GM21423 (cell line): ENCODE data around the gene TMLHE.
"Not testable (repeated sequence)": the region's sequence is repeated elsewhere in the genome, so short reads cannot be mapped to it uniquely, and the experiment has no call there.

Experiments used
- ATAC-seq: cut with Tn5 transposase; IDR thresholded peaks from one replicate; pipeline ENCODE4 v1.9.1; 2021; ENCODE audit warnings: mild to moderate bottlenecking, moderate library complexity; ENCODE audit not compliant: unreplicated experiment

The TMLHE gene, protein sequence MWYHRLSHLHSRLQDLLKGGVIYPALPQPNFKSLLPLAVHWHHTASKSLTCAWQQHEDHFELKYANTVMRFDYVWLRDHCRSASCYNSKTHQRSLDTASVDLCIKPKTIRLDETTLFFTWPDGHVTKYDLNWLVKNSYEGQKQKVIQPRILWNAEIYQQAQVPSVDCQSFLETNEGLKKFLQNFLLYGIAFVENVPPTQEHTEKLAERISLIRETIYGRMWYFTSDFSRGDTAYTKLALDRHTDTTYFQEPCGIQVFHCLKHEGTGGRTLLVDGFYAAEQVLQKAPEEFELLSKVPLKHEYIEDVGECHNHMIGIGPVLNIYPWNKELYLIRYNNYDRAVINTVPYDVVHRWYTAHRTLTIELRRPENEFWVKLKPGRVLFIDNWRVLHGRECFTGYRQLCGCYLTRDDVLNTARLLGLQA

GRCh38 chrX:155612312-155613224, at the start of gene TMLHE, which contains the start of gene SPRY3:
TMLHE (minus strand) TSS chrX:155612952; CDS start chrX:155545276, 67,676 bp downstream.
SPRY3 (plus strand) TSS chrX:155612586.
- ATAC-seq: peak; percentile 91

DNA sequence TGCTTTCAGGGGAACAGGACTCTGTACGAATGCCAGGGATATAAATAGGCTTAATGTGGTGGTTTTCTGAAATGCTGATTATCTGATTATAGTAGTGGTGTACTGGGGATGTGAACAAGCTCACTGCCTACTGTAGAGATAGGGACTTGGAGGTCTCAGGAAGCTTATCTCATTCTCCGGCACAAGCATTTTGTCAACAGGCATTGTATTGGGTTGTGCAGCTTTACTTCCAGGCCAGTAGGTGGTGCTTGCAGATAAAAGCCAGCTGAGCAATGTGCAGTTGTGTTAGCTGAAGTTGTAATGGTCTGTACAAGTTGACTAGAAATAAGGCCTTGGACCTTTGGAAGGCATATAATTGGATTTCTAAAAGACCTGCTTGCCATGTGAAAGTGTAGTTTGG, 49.5 kb upstream of the TMLHE start:
- no peak for ATAC-seq

DNA sequence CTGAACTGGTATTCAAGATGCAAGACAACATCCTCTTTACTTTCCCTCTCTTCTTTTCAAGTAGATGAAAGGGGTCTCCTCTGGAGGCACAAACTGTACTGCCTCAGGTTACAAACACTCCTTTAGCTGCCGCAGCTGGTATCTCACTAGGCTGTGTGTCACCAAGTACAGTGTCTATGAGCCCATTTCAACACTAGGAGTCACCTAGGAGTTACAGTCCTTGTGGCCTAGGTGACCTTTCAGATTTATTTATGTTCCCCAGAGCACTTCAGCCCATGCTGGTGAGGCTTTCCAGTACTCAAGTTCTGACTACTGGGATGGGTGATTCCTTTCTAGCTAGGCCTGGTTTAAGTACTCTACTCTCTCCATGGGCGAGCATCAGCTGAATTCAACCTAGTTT, 32.4 kb upstream of the TMLHE start:
- ATAC-seq: no peak

DNA sequence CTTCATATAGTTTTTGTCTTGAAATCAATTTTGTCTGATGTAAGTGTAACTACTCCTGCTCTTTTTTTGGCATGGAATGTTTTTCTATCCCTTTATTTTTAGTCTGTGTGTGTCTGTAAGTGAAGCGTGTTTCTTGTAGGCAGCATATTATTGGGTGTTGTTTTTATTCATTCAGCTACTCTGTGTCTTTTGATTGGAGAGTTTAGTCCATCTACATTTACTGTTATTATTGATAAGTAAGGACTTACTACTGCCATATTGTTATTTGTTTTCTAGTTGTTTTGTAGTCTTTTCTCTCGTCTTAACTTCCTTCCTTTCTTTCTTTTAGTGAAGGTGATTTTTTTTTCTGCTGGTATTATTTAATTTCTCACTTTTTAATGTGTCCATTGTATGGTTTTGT, 30.5 kb upstream of the TMLHE start:
- no peak for ATAC-seq

GRCh38 chrX:155641371-155641770, 28.6 kb upstream of the TMLHE start:
- ATAC-seq: not testable (repeated sequence)

GRCh38 chrX:155637714-155638113, 25.0 kb upstream of the TMLHE start:
- ATAC-seq: no peak

DNA sequence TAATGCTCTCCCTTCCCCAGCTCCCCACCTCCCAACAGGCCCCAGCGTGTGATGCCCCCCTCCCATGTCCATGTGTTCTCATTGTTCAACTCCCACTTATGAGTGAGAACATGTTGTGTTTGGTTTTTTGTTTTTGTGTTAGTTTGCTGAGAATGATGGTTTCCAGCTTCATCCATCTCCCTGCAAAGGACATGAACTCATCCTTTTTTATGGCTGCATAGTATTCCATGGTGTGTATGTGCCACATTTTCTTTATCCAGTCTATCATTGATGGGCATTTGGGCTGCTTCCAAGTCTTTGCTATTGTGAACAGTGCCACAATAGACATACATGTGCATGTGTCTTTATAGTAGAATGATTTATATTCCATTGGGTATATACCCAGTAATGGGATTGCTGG, 22.3 kb upstream of the TMLHE start:
- not testable (repeated sequence) for ATAC-seq

GRCh38 chrX:155632431-155633100, 19.8 kb upstream of the TMLHE start:
- peak; percentile 59 for ATAC-seq

DNA sequence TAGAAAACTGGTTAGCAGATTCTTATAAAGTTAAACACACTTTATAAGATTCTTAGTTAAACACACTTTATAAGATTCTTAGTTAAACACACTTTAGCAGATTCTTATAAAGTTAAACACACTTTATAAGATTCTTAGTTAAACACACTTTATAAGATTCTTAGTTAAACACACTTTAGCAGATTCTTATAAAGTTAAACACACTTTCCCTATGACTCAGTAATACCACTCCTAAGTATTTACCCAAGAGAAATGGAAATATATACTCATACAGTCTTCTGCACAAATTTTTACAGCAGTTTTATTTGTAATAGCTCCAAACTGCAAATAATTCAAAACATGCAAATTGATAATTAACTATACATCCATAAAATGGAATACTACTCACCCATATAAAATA, 7.4 kb upstream of the TMLHE start:
- ATAC-seq: not testable (repeated sequence)

DNA sequence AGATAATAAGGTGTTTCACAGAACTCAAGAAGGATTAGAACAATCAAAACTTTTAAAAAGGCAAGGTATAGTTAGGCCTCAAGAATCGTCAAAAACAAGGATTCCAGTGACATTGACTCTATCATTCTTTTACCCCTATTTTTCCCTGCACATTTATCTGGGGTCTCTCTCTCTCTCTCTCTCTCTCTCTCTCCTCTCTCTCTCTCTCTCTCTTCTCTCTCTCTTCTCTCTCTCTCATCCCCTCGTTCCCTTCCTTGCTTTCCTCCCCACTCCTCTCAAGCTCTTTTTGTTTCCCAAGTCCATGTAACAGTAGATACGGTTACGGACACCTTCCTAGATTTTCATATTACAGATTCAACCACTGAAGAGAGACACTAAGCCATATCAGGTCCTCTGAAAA, 3.2 kb upstream of the TMLHE start:
- ATAC-seq: no peak

- no peak for ATAC-seq
Observed at GRCh38 chrX:155613927-155614559, 1.3 kb upstream of the TMLHE start.

GRCh38 chrX:155611302-155611701, 1.4 kb downstream of the TMLHE start:
- no peak for ATAC-seq

GRCh38 chrX:155592981-155593380, 19.8 kb downstream of the TMLHE start:
- no peak for ATAC-seq

DNA sequence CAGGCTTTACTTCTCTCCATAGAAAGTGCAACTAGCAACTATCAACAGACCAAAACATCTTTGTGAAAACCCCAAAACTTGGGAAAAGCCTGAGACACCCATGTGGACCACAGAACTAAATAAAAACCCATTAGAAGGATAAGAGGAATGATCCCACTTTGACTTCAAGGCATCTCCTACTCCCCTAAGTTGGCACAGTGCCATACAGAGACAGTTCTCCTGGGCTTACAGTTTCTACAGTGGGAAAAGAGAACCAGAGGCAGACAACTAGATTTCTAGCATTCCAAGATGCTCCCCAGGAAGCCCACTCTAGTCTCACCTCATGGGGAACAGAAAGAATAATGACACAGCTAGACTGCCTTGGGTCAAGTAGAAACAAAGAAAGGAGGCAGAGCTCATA, 20.4 kb downstream of the TMLHE start:
- ATAC-seq: no peak

DNA sequence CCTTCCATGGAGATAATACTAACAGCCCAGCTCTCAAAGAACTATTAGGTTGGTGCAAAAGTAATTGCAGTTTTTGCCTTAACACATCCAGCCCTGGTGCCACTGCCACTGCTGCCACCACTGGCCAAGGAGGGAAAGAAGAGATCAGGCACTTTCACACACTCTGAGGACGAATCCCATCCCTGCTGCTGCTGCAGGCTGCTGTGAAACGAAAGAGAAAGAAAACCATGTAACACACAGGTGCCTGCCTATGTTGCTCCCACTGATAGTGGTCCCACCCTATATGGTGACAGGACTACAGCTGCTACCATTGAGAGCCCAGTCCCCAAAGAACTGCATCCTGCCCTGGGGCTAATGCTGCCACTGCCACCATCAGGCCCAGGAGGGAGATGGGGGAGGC, 35.1 kb downstream of the TMLHE start:
- ATAC-seq: no peak

DNA sequence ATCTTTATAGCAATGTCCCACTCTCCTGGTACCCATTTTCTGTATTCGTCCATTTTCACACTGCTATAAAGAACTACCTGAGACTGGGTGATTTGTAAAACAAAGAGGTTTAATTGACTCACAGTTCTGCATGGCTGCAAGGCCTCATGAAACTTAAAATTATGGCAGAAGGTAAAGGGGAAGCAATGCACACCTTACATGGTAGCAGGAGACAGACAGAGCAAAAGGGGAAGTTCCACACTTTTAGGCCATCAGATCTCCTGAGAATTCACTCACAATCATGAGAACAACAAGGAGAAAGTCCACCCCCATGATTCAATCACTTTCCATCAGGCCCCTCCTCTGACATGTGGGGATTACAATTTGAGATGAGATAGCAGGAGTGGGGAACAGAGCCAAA, 49.7 kb downstream of the TMLHE start:
- no peak for ATAC-seq

GRCh38 chrX:155544881-155545280, 67.9 kb downstream of the TMLHE start:
- ATAC-seq: no peak

DNA sequence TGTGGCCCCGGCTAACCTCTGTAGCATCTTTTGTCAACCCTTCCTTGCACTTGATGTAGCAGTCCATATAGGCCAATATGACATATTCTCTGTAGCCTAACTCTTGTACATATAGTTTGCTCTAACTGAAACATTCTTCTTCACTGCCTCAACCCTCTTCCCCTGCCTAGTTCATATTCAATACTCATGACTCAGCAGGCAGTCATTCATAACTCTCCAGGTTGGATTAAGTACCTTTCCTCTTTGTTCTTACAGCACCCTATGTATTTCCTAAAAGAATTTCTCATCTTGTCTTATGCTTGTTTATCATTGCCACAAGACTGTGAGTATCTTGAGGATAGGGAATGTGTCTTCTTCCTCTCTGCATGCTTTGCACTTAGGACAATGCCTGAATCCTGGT, 76.9 kb downstream of the TMLHE start:
- no peak for ATAC-seq

- no peak for ATAC-seq
Observed at GRCh38 chrX:155534800-155535199, 78.0 kb downstream of the TMLHE start.

DNA sequence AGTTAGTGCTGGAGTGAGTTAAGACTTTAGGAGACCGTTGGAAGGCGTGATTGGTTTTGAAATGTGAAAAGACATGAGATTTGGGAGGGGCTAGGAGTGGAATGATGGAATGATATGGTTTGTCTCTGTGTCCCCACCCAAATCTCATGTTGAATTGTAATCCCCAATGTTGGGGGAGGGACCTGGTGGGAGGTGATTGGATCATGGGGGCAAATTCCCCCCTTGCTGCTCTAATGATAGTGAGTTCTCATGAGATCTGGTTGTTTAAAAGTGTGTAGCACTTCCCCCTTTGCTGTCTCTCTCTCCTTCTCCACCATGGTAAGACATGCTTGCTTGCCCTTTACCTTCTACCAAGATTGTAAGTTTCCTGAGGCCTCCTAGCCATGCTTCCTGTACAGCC, 85.7 kb downstream of the TMLHE start:
- not testable (repeated sequence) for ATAC-seq

DNA sequence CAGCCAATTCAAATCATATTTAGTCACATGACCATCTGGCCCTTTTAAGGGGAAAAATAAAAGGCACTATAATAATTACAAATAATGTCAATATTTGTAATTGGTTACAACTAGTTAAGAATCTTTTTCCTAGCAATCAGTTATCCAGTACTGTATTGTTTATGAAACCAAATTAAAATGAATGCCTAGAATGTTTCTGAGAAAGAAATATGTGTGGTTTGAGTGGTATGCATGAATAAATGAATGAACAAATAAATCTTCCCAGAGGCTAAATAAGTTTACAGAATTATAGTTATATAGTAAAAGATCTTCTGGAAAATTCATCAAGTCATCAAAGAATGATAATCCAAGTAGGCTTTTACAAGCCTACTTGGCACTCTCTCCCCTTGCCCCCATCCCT, 98.5 kb downstream of the TMLHE start:
- ATAC-seq: no peak
